HUES64 (cell line): ENCODE results near the gene ARFGAP1.

Source experiments
- H3K27ac ChIP-seq: 2 replicates; pipeline ENCODE4 v1.7.0; 2013; ENCODE audit warnings: low read depth, low read length, inconsistent platforms
- H3K27me3 ChIP-seq: 2 replicates; pipeline ENCODE4 v1.6.1; 2013; ENCODE audit warnings: mild to moderate bottlenecking, low read length; ENCODE audit not compliant: insufficient read depth
- H3K36me3 ChIP-seq: 2 replicates; pipeline ENCODE4 v1.6.1; 2013; ENCODE audit warnings: mild to moderate bottlenecking, low read length; ENCODE audit not compliant: insufficient read depth
- H3K4me1 ChIP-seq: 2 replicates; pipeline ENCODE4 v1.6.1; 2013; ENCODE audit warnings: mild to moderate bottlenecking, low read length, moderate library complexity; ENCODE audit not compliant: insufficient read depth
- H3K4me3 ChIP-seq: 2 replicates; pipeline ENCODE4 v1.5.1; 2013; ENCODE audit warnings: mild to moderate bottlenecking, low read length, moderate library complexity
- H3K9ac ChIP-seq: 2 replicates; pipeline ENCODE4 v1.6.1; 2013; ENCODE audit warnings: mild to moderate bottlenecking, low read depth, low read length
- H3K9me3 ChIP-seq: 2 replicates; pipeline ENCODE4 v1.6.1; 2013; ENCODE audit warnings: low read depth, low read length; ENCODE audit not compliant: insufficient read depth
- WGBS: fragments of 150-250, 120-280 bp; methylation state at CpG from one replicate; pipeline ENCODE4 v1.1.7; 2013; ENCODE audit warnings: missing lambda C conversion rate; 5-methylcytosine and 5-hydroxymethylcytosine counted together

Gene ARFGAP1

DNA sequence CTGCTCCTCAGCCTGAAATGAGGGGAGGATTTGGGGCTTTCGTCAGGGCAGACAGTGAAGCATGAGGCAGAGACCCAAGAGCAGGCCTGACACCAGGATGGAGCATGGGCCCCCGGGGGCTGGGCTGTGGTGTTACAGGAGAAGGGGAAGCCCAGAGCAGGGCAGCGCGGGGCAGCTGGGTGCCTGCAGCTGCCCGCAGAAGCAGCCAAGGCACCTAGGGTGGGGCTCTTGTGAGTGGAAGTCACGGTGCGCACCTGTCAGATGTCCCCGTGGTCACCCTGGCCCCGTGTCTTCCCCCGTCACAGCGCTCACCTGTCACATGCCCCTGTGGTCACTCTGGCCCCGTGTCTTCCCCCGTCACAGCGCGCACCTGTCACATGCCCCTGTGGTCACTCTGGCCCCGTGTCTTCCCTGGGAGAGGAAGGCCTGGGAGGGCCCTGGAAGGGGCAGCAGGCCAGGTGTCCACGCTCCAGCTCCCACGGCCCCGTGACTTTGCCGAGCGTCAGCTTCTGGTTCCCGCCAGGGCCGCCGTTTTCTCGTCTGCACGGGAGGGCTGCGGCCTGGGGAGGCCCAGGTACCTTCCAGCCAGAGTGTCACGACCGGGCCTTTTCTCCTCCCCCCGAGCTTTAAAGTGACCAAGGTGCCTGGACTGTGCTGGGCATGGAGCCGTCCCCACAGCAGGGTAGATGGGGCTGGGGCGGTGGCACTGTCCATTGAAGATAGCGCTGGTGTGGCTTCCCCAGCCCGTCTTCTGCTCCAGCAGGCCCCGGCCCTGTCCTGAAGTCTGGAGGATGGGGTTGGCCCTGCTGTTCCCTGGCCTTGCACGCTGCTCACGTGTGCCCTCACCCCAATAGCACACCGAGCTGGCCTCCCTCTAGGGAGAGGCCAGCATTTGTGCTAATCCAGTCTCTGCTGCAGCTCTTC lies 9.4 kb downstream of the ARFGAP1 start:
- H3K4me3 ChIP-seq, result no peak overlapping the region
- H3K27ac ChIP-seq, result no peak overlapping the region
- no peak overlapping the region for H3K9ac ChIP-seq
- 94% methylated on average over 38 of the region's 38 CpGs for WGBS
- H3K27me3 ChIP-seq, result no peaks in the 10 kb centered on the region
- peaks cover 89% of the 10 kb centered on the region for H3K36me3 ChIP-seq
- no peaks in the 10 kb centered on the region for H3K4me1 ChIP-seq
- H3K9me3 ChIP-seq, result no peaks in the 10 kb centered on the region

DNA sequence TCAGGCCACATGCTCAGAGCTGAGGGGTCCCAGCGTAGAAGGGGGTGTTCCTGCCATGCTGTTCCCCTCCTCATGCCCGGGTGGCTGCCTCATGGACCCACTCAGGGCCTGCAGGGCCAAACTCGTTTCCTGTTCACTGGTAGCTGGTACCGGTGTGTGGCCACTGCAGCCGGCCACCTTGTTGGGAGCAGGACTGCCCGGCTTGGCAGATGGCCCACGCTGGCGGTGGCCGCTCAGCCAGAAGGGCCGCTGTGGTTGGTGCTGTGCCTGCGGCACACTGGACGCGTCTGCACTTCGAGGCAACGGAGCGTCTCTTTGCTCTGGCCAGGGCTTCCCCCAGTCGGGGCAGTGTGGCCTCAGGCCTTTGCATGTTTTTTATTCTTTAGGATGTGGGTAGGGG lies 10.3 kb downstream of the ARFGAP1 start:
- H3K9me3 ChIP-seq, result no peaks in the 10 kb centered on the region
- peaks cover 89% of the 10 kb centered on the region for H3K36me3 ChIP-seq
- H3K9ac ChIP-seq, result no peak overlapping the region
- no peak overlapping the region for H3K27ac ChIP-seq
- 96% methylated on average over 17 of the region's 17 CpGs for WGBS
- H3K4me3 ChIP-seq, result no peak overlapping the region
- no peaks in the 10 kb centered on the region for H3K4me1 ChIP-seq
- no peaks in the 10 kb centered on the region for H3K27me3 ChIP-seq

DNA sequence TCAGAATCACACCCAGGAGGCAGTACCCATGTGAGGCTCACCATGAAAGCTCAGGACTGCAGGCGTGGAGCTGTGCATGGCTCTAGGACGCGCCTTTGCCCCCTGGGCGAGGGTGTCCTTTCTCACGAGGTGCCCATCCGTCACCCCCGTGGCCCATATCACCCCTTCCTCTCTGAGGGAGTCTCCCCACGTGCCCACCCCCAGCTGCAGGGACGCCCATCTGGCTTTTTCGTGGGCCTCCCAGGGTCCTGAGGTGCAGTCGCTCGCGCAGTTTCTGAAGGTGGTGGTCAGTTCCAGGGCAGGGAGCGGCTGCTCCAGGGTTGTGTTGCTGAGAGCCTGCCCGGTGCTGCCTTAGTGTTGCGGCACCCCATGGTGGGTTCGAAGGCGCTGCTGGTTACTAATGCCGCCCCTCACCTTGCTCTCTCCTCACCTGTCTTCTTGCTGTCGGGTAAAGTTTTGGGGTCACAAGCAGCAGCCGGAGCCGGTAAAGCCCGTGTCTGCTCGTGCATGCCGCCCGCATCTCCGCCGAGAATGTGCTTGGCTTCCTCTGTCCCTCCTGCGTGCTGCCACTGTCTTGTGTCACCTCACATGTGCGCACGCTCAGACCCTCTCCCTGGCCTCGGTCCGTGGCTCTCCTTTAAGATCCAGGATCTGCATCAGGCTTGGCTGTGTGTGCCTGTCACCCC lies 10.9 kb downstream of the ARFGAP1 start:
- Histone ChIP-seq H3K27me3 (no peaks in the 10 kb centered on the region), H3K27ac (no peak overlapping the region), H3K4me3 (no peak overlapping the region), H3K36me3 (peaks cover 89% of the 10 kb centered on the region), H3K9me3 (no peaks in the 10 kb centered on the region), H3K4me1 (no peaks in the 10 kb centered on the region), H3K9ac (no peak overlapping the region)
- WGBS, result 93% methylated on average over 33 of the region's 33 CpGs

DNA sequence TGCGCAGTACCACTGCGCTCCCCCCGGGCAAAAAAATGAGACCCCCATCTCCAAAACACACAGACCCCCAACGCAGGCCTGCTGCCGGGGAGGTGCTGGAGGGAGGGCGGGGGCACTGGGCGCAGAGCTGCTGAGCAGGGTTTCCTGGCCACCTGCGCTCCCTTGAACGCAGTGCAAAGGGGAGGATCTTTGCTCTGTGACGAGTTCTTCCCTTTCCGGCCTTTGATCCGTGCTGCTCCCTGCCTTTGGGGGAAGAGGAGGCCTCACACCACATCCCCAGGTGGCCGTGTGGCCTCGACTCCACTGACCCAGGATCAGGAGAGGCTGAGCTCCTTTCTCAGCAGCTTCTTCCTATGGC lies 11.4 kb downstream of the ARFGAP1 start:
- H3K36me3 ChIP-seq, result peaks cover 89% of the 10 kb centered on the region
- H3K4me3 ChIP-seq, result no peak overlapping the region
- H3K9me3 ChIP-seq, result no peaks in the 10 kb centered on the region
- no peaks in the 10 kb centered on the region for H3K27me3 ChIP-seq
- no peaks in the 10 kb centered on the region for H3K4me1 ChIP-seq
- H3K9ac ChIP-seq, result no peak overlapping the region
- 91% methylated on average over 14 of the region's 14 CpGs for WGBS
- H3K27ac ChIP-seq, result no peak overlapping the region

DNA sequence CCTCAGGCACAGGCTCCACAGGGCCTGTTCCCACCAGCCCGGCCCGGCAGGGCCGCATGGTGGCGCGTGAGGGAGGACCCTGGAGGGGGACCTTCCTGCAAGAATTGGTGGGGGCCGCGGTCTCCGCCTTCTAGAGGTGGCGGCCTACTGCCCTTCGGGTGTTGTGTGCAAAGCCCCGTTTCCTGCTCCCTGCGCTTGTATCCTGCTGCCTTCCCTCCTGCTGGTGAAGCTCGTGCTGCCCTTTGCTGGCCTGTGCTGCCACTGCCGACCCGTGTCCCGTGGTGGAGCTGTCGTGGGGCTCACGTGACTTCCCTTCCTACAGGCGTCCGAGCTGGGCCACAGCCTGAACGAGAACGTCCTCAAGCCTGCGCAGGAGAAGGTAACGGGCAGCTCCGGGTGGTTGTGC lies 11.9 kb downstream of the ARFGAP1 start:
- Histone ChIP-seq H3K27ac (no peak overlapping the region), H3K4me1 (no peaks in the 10 kb centered on the region), H3K4me3 (no peak overlapping the region), H3K36me3 (peaks cover 87% of the 10 kb centered on the region), H3K9ac (no peak overlapping the region), H3K27me3 (no peaks in the 10 kb centered on the region), H3K9me3 (no peaks in the 10 kb centered on the region)
- 96% methylated on average over 25 of the region's 25 CpGs for WGBS

DNA sequence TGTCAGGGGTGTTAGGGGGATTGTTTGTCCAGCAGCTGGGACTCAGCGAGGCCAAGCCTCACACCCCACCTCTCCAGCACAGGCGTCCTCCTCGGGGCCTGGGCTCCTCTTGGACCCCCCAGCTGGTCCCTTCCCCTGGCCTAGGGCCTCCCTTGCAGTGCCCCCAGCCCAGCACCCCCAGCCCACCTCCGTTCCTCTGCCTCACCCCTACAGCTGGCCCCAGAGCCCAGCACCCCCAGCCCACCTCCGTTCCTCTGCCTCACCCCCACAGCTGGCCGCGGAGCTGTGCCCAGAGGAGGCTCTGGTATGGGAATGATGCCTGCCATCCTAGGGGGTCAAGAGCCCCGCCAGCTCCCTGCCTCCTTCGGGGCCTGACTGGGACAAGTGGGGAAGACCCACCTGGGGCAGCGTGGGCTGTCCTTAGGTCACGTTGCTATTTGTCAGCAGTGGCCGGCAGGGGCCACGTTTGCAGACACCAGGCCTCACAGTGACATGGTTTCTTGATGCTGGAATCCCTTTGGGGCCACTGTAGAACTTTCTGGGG lies 12.4 kb downstream of the ARFGAP1 start:
- H3K27ac ChIP-seq, result no peak overlapping the region
- peaks cover 82% of the 10 kb centered on the region for H3K36me3 ChIP-seq
- H3K9me3 ChIP-seq, result no peaks in the 10 kb centered on the region
- H3K4me3 ChIP-seq, result no peak overlapping the region
- no peaks in the 10 kb centered on the region for H3K4me1 ChIP-seq
- WGBS, result 89% methylated on average over 13 of the region's 13 CpGs
- no peaks in the 10 kb centered on the region for H3K27me3 ChIP-seq
- no peak overlapping the region for H3K9ac ChIP-seq

DNA sequence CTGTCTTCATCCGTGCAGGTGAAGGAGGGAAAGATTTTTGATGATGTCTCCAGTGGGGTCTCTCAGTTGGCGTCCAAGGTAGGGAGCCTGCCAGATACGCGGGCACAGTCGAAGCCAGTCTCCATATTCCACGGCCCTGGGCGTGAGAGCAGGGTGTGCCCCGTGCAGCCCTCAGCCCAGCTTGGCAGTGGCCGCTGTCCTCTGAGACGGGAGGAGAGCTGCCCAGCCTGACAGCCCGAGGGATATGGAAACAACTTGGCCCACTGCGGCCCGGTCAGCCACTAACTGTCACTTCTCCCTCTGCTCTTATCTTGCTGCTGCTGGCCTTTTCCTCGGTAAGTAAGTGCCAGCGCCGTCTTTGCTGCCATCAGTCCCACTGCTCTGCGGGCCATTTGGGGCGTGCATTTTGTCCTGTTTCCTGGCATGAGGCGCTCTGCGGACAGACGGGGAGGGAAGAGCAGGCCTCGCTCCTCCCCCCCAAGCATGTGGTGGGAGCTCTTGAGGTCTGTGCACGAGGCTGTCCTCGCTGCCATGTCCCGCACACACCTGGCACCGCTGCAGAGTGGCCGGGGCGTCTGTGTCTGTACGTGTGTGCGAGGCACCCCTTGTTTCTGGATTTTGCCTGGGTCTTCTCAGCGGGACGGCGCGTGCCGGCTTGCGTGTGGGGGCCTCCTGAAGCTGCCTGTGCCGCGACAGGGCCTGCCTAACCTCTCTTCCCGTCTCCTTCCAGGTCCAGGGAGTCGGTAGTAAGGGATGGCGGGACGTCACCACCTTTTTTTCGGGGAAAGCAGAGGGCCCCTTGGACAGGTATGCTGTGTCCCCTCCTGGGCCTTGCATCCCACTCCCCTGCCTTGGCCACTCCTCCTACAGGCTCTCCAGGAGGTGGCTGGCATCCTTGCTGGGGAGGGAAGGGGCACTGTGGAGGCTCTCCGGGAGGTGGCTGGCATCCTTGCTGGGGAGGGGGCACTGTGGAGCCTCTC lies 13.3 kb downstream of the ARFGAP1 start:
- H3K36me3 ChIP-seq, result peaks cover 74% of the 10 kb centered on the region
- no peak overlapping the region for H3K9ac ChIP-seq
- no peak overlapping the region for H3K27ac ChIP-seq
- no peaks in the 10 kb centered on the region for H3K4me1 ChIP-seq
- 93% methylated on average over 44 of the region's 44 CpGs for WGBS
- no peaks in the 10 kb centered on the region for H3K9me3 ChIP-seq
- no peaks in the 10 kb centered on the region for H3K27me3 ChIP-seq
- H3K4me3 ChIP-seq, result no peak overlapping the region

DNA sequence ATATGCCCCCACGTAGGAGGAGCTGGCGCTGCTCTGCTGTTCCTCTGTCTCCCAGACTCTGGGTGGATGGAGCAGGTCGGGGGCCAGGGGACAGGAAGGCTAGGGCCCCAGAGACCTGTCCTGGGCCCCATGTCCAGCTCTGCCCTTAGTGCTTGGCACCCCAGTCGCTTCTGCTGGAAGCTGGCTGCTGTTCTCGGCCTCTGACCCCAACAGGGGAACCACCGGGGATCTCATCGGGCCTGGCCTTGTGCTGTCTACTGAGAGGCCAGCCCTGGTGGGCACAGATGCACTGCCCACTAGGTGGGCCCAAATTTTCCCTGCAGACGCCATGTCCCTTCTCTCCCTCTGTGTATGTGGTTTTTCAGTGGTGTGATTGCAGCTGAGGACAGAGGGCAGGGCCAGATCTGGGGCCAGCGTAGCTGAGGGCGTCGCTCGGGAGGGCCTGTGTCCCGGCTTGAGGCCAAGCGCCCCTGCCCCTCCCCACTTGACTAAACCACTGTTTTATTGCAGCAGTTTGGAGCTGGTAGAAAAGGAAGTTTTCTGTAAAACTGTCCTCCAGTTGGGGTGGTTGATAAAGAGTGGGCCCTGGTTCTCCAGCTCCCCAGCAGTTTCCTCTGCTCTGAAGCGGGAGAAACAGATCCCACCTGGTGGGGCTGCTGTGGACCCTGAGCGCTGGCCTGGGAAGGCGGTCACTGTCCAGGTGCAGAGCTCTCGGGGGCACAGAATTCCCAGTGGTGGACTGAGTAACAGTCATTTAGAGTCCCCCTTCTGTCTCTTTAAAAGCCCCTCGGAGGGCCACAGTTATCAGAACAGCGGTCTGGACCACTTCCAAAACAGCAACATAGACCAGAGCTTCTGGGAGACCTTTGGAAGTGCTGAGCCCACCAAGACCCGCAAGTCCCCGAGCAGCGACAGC lies 14.4 kb downstream of the ARFGAP1 start:
- Histone ChIP-seq H3K4me1 (no peaks in the 10 kb centered on the region), H3K9ac (no peak overlapping the region), H3K4me3 (no peak overlapping the region), H3K27ac (no peak overlapping the region), H3K27me3 (no peaks in the 10 kb centered on the region), H3K9me3 (no peaks in the 10 kb centered on the region), H3K36me3 (peaks cover 66% of the 10 kb centered on the region)
- WGBS, result 96% methylated on average over 23 of the region's 23 CpGs

DNA sequence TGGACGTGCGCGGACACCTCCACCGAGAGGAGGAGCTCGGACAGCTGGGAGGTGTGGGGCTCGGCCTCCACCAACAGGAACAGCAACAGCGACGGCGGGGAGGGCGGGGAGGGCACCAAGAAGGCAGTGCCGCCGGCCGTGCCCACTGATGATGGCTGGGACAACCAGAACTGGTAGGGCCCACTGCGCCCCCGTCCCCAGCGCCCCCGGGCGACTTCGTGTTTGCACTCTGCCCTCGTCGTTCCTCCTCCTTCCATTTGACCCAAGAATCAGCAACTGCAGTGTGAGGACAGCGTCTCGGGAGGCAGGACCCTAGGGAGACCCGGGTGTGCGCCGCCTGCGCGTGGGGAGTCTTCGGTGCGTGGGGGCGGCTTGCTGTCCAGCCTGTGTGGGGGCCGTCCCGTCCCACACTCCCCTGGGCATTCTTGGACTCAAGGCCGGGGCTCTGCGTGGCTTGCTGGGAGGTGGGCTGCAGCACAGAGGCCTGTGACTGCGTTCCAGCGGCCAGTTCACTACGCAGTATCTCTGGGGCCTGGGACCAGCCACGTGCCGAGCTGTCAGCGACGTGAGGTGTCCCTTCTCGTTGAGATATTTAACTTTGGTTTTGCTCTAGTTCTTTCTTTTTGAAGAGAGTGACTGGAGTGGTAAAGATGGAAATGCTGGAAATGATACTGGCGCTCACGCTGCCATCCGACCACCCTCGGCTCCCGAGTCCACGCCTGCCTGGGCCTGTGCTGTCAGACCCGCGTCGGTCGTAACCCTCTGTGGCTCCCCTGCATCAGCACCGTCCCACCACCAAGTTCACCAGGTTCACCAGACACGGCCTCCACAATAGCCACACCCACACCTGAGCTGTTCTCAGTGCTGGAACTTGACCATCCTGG lies 15.3 kb downstream of the ARFGAP1 start:
- Histone ChIP-seq H3K27me3 (no peaks in the 10 kb centered on the region), H3K4me3 (no peak overlapping the region), H3K36me3 (peaks cover 59% of the 10 kb centered on the region), H3K9ac (no peak overlapping the region), H3K4me1 (no peaks in the 10 kb centered on the region), H3K9me3 (no peaks in the 10 kb centered on the region), H3K27ac (no peak overlapping the region)
- 95% methylated on average over 55 of the region's 55 CpGs for WGBS
